GM21619 (cell line): ENCODE measurements around the gene DCAF17.
A peak's percentile ranks its signal among the peaks of the same experiment; 100 is the strongest.
"Not testable (repeated sequence)": the region's sequence is repeated elsewhere in the genome, so short reads cannot be mapped to it uniquely, and the experiment has no call there.

ENCODE experiments used
- ATAC-seq: cut with Tn5 transposase; IDR thresholded peaks from one replicate; pipeline ENCODE4 v1.9.1; 2021; ENCODE audit not compliant: unreplicated experiment

DCAF17 gene

GRCh38 chr2:171410101-171410500, 23.9 kb upstream of the DCAF17 start:
- no peak for ATAC-seq

- ATAC-seq: no peak
Observed at GRCh38 chr2:171410624-171411023, 23.4 kb upstream of the DCAF17 start.

- ATAC-seq: no peak
Observed at GRCh38 chr2:171411214-171411613, 22.8 kb upstream of the DCAF17 start.

GRCh38 chr2:171411791-171412483, 22.1 kb upstream of the DCAF17 start:
- ATAC-seq: no peak

GRCh38 chr2:171412571-171413175, 21.4 kb upstream of the DCAF17 start:
- no peak for ATAC-seq

GRCh38 chr2:171414645-171415044, 19.4 kb upstream of the DCAF17 start:
- not testable (repeated sequence) for ATAC-seq

GRCh38 chr2:171416009-171416926, 17.8 kb upstream of the DCAF17 start:
- peak; percentile 87 for ATAC-seq

- peak; percentile 38 for ATAC-seq
Observed at GRCh38 chr2:171419333-171419732, 14.7 kb upstream of the DCAF17 start.

GRCh38 chr2:171420728-171421563, 13.1 kb upstream of the DCAF17 start:
- no peak for ATAC-seq

GRCh38 chr2:171422710-171423495, 11.1 kb upstream of the DCAF17 start:
- not testable (repeated sequence) for ATAC-seq

GRCh38 chr2:171430516-171431410, 3.3 kb upstream of the DCAF17 start:
- ATAC-seq: no peak

- ATAC-seq: no peak
Observed at GRCh38 chr2:171431677-171432167, 2.3 kb upstream of the DCAF17 start.

GRCh38 chr2:171432206-171432968, 1.6 kb upstream of the DCAF17 start:
- no peak for ATAC-seq

GRCh38 chr2:171432969-171433762, 860 bp upstream of the DCAF17 start:
- no peak for ATAC-seq

GRCh38 chr2:171433763-171434012, 338 bp upstream of the DCAF17 start, which contains the start of gene METTL8:
METTL8 (minus strand) TSS chr2:171433990; CDS start chr2:171392185, 41,805 bp downstream.
- ATAC-seq: no peak

- no peak for ATAC-seq
Observed at GRCh38 chr2:171436307-171436706, 2.3 kb downstream of the DCAF17 start.

- no peak for ATAC-seq
Observed at GRCh38 chr2:171441470-171441869, 7.4 kb downstream of the DCAF17 start.
